NCI-H146 treated with DMSO at 0.1 percent for 48 hours (cell line): Measurements from ENCODE around the gene SF3A2.
A peak's percentile ranks its signal among the peaks of the same experiment; 100 is the strongest.

ENCODE experiments used
- DNase-seq: peaks from one replicate; lab custom pipeline; 2025; ENCODE audit not compliant: unreplicated experiment; lab: John Stamatoyannopoulos, UW

Gene SF3A2

GRCh38 chr19:2288818-2289713, 52.4 kb downstream of the SF3A2 start:
- DNase-seq = no peak

GRCh38 chr19:2289714-2290435, 53.3 kb downstream of the SF3A2 start:
- DNase-seq = peak; percentile 9

DNA sequence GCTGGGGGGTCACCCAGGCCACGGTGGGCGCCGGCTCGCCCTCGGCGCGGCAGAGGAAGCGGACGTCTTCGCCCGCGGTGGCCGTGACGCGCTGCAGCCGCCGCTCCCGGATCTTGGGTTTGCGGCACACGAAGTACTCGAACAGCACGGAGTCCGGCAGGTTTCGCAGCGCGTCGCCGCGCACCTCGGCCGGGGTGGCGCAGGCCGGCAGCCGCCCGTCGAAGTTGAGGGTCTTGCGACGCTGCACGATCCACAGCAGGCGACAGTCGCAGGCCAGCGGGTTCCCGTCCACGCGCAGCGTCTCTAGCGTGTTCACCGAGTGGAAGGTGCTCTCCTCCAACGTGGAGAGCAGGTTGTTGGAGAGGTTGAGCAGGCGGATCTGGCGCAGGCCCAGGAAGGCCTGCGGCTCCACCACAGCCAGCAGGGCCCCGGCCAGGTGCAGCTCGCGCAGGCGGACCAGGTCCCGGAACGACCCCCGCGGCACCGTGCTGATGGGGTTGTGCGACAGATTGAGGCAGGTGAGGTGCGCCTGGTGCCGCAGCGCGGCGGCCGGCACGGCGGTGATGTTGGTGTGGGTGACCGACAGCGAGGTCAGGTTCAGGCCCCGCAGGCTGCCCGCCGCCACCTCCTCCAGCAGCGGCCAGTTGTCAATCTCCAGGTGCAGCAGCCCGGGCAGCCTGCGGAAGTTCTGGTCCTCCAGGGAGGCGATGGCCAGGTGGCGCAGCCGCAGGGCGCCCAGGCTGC, 54.0 kb downstream of the SF3A2 start:
- DNase-seq = peak; percentile 50

DNA sequence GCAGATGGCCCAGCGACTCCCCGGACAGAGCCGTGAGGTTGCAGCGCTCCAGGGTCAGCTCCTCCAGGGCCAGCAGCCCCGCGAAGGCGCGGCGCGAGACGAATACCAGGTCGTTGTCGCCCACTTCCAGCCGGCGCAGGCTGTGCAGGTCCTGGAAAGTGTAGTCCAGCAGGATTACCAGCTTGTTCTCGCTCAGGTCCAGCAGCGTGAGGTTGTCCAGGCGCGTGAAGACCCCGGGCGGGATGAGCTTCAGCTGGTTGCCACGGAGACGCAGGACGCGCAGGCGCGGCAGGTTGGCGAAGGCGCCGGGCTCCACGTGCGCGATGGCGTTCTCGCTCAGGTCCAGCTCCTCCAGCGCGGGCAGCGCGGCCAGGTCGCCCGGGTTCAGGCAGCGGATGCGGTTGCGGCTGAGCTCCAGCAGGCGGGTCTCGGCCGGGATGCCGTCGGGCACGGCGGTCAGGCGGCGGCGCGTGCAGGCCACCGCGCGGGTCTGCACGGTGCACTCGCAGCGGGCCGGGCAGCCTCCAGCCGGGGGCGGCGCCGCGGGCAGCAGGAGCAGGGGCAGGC, 54.6 kb downstream of the SF3A2 start:
- no peak for DNase-seq

GRCh38 chr19:2294687-2295335, 58.2 kb downstream of the SF3A2 start:
- no peak for DNase-seq

DNA sequence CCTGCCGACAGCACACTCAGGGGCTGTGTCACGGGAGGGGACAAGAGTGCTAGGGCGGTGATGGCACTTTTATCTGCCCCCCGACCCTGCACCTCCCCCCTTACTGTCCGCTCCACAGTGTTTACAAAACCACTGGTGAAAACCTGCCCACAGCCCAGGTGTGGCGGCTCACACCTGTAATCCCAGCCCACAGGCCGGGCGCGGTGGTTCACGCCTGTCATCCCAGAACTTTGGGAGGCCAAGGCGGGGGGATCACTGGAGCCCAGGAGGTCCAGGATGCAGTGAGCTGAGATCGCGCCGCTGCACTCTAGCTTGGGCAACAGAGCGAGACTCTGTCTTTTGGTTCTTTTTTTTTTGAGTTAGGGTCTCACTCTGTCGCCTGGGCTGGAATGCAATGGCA, 59.5 kb downstream of the SF3A2 start:
- DNase-seq = no peak
